PC-3 (cell line): ENCODE measurements around the gene PCDHB4. TPM values are rescaled to one million over a fixed set of nuclear protein-coding genes. Genes with fewer than 3 reads are reported as not detected.

Experiments used
- ATAC-seq: fragments of 200-7000 bp; cut with Tn5 transposase; 2 replicates; pipeline ENCODE4 v1.9.1; 2020; ENCODE audit warnings: mild to moderate bottlenecking, moderate library complexity
- Bru-seq: library from RNA; stranded (reverse); fragments of 400-500 nt; gene quantifications from one replicate; lab custom pipeline; 2021; lab: Mats Ljungman, UMichigan
- BruChase-seq, 2 experiments: library from RNA; stranded (reverse); fragments of 400-500 nt; gene quantifications; one replicate each; lab custom pipeline; 2021; lab: Mats Ljungman, UMichigan
- BruUV-seq: library from RNA; stranded (reverse); fragments of 400-500 nt; replicated peaks from 2 replicates; lab custom pipeline; 2021; lab: Mats Ljungman, UMichigan
- CTCF ChIA-PET: fragments of 300-600 bp; sonication (Branson Sonifier 250); formaldehyde crosslinking; loops from one replicate; lab custom pipeline; 2022; ENCODE audit warnings: antibody characterized with exemption; lab: Charles Lee
- POLR2A ChIA-PET: fragments of 300-600 bp; sonication (Branson Sonifier 250); formaldehyde crosslinking; loops from one replicate; lab custom pipeline; 2022; ENCODE audit warnings: antibody characterized with exemption; ENCODE audit not compliant: unreplicated experiment; lab: Charles Lee
- DNase-seq: peaks from one replicate; pipeline ENCODE4 v3.0.0-alpha.2; 2015
- H2AFZ ChIP-seq: fragments of 300-600 bp; sonication (generic); 2 replicates; pipeline ENCODE4 v1.6.0; 2016; ENCODE audit warnings: antibody characterized with exemption, low read length
- H3F3A ChIP-seq: fragments of 300-600 bp; sonication (generic); one replicate; pipeline ENCODE4 v1.6.0; 2017; ENCODE audit warnings: antibody characterized with exemption, low read length, control low read depth, mild to moderate bottlenecking; ENCODE audit not compliant: unreplicated experiment
- H3K27ac ChIP-seq: fragments of 300-600 bp; sonication (generic); 2 replicates; pipeline ENCODE4 v1.5.1; 2016; ENCODE audit warnings: mild to moderate bottlenecking, low read length
- H3K27me3 ChIP-seq: fragments of 300-600 bp; sonication (generic); 2 replicates; pipeline ENCODE4 v1.6.1; 2016; ENCODE audit warnings: low read length, mixed read lengths
- H3K36me3 ChIP-seq: fragments of 300-600 bp; sonication (generic); 2 replicates; pipeline ENCODE4 v1.6.1; 2016; ENCODE audit warnings: low read depth, mixed run types, low read length, mixed read lengths
- H3K4me1 ChIP-seq: fragments of 300-600 bp; sonication (generic); 2 replicates; pipeline ENCODE4 v1.5.1; 2016; ENCODE audit warnings: low read length; ENCODE audit not compliant: insufficient read depth
- H3K4me2 ChIP-seq: fragments of 300-600 bp; sonication (generic); 2 replicates; pipeline ENCODE4 v1.6.0; 2016; ENCODE audit warnings: low read length
- H3K4me3 ChIP-seq: fragments of 300-600 bp; sonication (generic); 2 replicates; pipeline ENCODE4 v1.5.1; 2016; ENCODE audit warnings: mild to moderate bottlenecking, low read length, mixed read lengths
- H3K79me2 ChIP-seq: fragments of 300-600 bp; sonication (generic); 2 replicates; pipeline ENCODE4 v1.6.1; 2017; ENCODE audit warnings: low read length, mixed read lengths
- H3K9ac ChIP-seq: fragments of 300-600 bp; sonication (generic); 2 replicates; pipeline ENCODE4 v1.6.0; 2016; ENCODE audit warnings: mild to moderate bottlenecking, low read length
- H3K9me2 ChIP-seq: fragments of 300-600 bp; sonication (generic); replicated peaks from 2 replicates; pipeline ENCODE4 v1.6.1; 2016; ENCODE audit warnings: mixed run types, low read length, mixed read lengths
- H3K9me3 ChIP-seq: fragments of 300-600 bp; sonication (generic); 2 replicates; pipeline ENCODE4 v1.6.1; 2016; ENCODE audit warnings: low read length, mixed read lengths
- H4K20me1 ChIP-seq: fragments of 300-600 bp; sonication (generic); 2 replicates; pipeline ENCODE4 v1.6.1; 2016; ENCODE audit warnings: low read length, mixed read lengths
- CTCF ChIP-seq: fragments of 300-600 bp; sonication (generic); conservative IDR thresholded peaks from 2 replicates; pipeline ENCODE4 v1.5.1; 2017; ENCODE audit warnings: antibody characterized with exemption, low read depth, mild to moderate bottlenecking, low read length
- EZH2 ChIP-seq: fragments of 300-600 bp; sonication (generic); IDR thresholded peaks from one replicate; pipeline ENCODE4 v1.6.1; 2017; ENCODE audit warnings: antibody characterized with exemption, mild to moderate bottlenecking, low read length; ENCODE audit not compliant: unreplicated experiment
- EZH2phosphoT487 ChIP-seq: fragments of 300-600 bp; sonication (generic); IDR thresholded peaks from 2 replicates; pipeline ENCODE4 v1.6.1; 2018; ENCODE audit warnings: mild to moderate bottlenecking, antibody characterized with exemption, low read length, borderline replicate concordance
- intact Hi-C: fragments of 100-400 bp; cut with micrococcal nuclease; formaldehyde crosslinking; loops from 2 replicates; pipeline ENCODE4 v1.9.0; 2023
- long read RNA-seq: library from polyadenylated mRNA; unstranded; transcript quantifications from one replicate; pipeline ENCODE4 v2.0.0, GENCODE V29; 2021; ENCODE audit not compliant: unreplicated experiment
- total RNA-seq: library from RNA; depleted of rRNA; stranded (reverse); fragments of >200 nt; gene quantifications from 2 replicates; pipeline ENCODE4 v1.2.3, GENCODE V29; 2014; rRNA removed

PCDHB4 gene
- total RNA-seq, result 0.07 and 0.52 TPM in 2 replicates
- Bru-seq, nascent RNA, result percentile 34 among the genes with signal in this experiment
- percentile 43 among the genes with signal in this experiment for BruChase-seq, experiment 1, labeled RNA remaining after a 6-hour chase
- percentile 58 among the genes with signal in this experiment for BruChase-seq, experiment 2, labeled RNA remaining after a 2-hour chase
- long read RNA-seq, result 0 reads

GRCh38 chr5:141121563-141121962 lies at the start of gene PCDHB4:
PCDHB4 (plus strand) TSS chr5:141121818; CDS start chr5:141121999, 181 bp downstream.
- H3F3A ChIP-seq, result no peaks in the 10 kb centered on the region
- no peaks in the 10 kb centered on the region for H4K20me1 ChIP-seq
- ChIA-PET CTCF (no interaction called here), POLR2A (no interaction called here)
- H3K36me3 ChIP-seq, result no peaks in the 10 kb centered on the region
- H3K27ac ChIP-seq, result no peak within 1 kb of the TSS
- H2AFZ ChIP-seq, result no peak within 1 kb of the TSS
- ATAC-seq (no peak), DNase-seq (no peak)
- H3K9me2 ChIP-seq, result no peaks in the 10 kb centered on the region
- no TSS peak for BruUV-seq
- no peaks in the 10 kb centered on the region for H3K79me2 ChIP-seq
- H3K4me3 ChIP-seq, result no peak within 1 kb of the TSS
- H3K9me3 ChIP-seq, result no peaks in the 10 kb centered on the region
- TF ChIP-seq EZH2, result no peak
- TF ChIP-seq CTCF, result no peak
- TF ChIP-seq EZH2phosphoT487, result no peak
- no peaks in the 10 kb centered on the region for H3K4me1 ChIP-seq
- no peaks in the 10 kb centered on the region for H3K27me3 ChIP-seq
- intact Hi-C loops, result no loop called here
- H3K9ac ChIP-seq, result no peak within 1 kb of the TSS
- no peak within 1 kb of the TSS for H3K4me2 ChIP-seq

DNA sequence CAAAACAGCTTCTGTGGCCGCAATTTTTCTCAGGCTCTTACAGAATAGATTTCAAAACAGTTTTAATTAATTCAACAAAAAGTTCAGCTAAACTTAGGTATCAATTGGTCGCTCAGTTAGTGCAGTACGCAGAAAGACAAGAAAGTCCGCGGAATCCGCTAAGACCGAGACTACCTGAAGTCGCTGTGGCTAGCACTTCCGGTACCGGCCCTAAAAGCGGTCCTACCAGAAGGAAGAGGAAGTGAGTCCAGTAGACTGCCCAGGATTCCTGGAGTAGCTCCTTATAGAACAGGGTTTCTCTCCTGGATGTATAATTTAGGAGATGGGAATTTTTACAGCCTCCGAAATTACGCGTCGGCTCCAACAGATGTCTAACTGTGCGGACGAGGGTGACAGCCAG lies 43.8 kb upstream of the PCDHB4 start:
- ChIA-PET CTCF (no interaction called here), POLR2A (no interaction called here)
- no peak overlapping the region for H3K27ac ChIP-seq
- 0 out of 2 replicates have a peak, but pooled peaks cover 3% of the 10 kb centered on the region for H3K9me3 ChIP-seq
- BruUV-seq, result no TSS peak
- DNase-seq (no peak), ATAC-seq (no peak)
- no peak overlapping the region for H3K9ac ChIP-seq
- no peaks in the 10 kb centered on the region for H3K4me1 ChIP-seq
- H3K9me2 ChIP-seq, result no peaks in the 10 kb centered on the region
- H4K20me1 ChIP-seq, result no peaks in the 10 kb centered on the region
- H3K4me2 ChIP-seq, result no peak overlapping the region
- intact Hi-C loops, result no loop called here
- no peak overlapping the region for H3K4me3 ChIP-seq
- no peaks in the 10 kb centered on the region for H3K79me2 ChIP-seq
- no peak overlapping the region for H2AFZ ChIP-seq
- H3F3A ChIP-seq, result no peaks in the 10 kb centered on the region
- no peaks in the 10 kb centered on the region for H3K27me3 ChIP-seq
- TF ChIP-seq CTCF, result no peak
- no peaks in the 10 kb centered on the region for H3K36me3 ChIP-seq

GRCh38 chr5:141082228-141082627 lies 39.4 kb upstream of the PCDHB4 start:
- intact Hi-C loops, result no loop called here
- ATAC-seq (no peak), DNase-seq (no peak)
- H3K79me2 ChIP-seq, result no peaks in the 10 kb centered on the region
- H3F3A ChIP-seq, result no peaks in the 10 kb centered on the region
- H3K4me3 ChIP-seq, result no peak overlapping the region
- no peak overlapping the region for H3K27ac ChIP-seq
- no peaks in the 10 kb centered on the region for H3K4me1 ChIP-seq
- no peak overlapping the region for H3K9ac ChIP-seq
- no peak overlapping the region for H3K4me2 ChIP-seq
- H3K9me3 ChIP-seq, result 0 out of 2 replicates have a peak, but pooled peaks cover 3% of the 10 kb centered on the region
- H3K9me2 ChIP-seq, result no peaks in the 10 kb centered on the region
- CTCF ChIA-PET, result interaction anchor here (0.5 kb wide), 1 partner anchor 277 kb away, joined by 5 read pairs; no protein-coding TSS in a partner anchor
- BruUV-seq, result no TSS peak
- H4K20me1 ChIP-seq, result no peaks in the 10 kb centered on the region
- H3K27me3 ChIP-seq, result no peaks in the 10 kb centered on the region
- H2AFZ ChIP-seq, result no peak overlapping the region
- TF ChIP-seq EZH2 (no peak), CTCF (no peak), EZH2phosphoT487 (no peak)
- H3K36me3 ChIP-seq, result peaks cover 3% of the 10 kb centered on the region; the same call in 1 of the 2 replicates
- POLR2A ChIA-PET, result no interaction called here
